PC-9 (cell line): Measurements from ENCODE around the gene TEX54.

Experiments
- CTCF ChIP-seq: fragments of 200-600 bp; sonication (generic); conservative IDR thresholded peaks from 2 replicates; pipeline ENCODE4 v1.6.1; 2017; ENCODE audit warnings: mixed run types, antibody characterized with exemption, mild to moderate bottlenecking, moderate library complexity
- EZH2 ChIP-seq: fragments of 200-600 bp; sonication (generic); IDR thresholded peaks from 2 replicates; pipeline ENCODE4 v1.8.0; 2017; ENCODE audit warnings: antibody characterized with exemption, low read depth

DNA sequence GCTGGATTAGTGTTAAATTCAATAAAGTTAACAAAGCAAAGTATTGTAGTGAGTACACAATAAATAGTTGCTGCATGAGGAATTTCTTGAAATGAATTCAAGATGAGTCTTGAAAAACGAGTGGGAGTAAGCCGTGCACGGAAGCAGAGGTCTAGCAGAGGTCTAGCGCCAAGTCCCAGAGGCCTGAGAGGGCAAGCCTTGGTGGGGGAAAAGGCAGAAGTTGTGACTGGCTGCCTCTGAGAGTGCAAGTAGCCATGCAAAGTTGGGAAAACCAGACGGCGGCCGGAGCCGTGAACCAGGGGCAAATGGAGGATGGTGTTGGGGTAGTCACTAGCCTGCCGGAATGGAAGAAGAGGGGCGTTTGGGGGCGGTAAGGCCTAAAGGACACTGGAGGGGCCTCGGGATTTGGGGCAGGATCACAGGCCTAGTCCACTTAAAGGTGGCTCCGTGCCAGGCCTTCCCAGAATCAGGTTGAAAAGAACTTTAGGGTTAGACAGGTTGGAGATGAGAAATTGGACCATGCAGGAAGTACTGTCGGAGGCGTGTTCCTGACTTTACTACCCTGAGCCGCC, 47.7 kb upstream of the TEX54 start:
- TF ChIP-seq CTCF (no peak), EZH2 (no peak)
